ENCODE measurements around the gene ADRA1B.
A peak's percentile ranks its signal among the peaks of the same experiment; 100 is the strongest.

The ADRA1B gene

GRCh38 chr5:159972538-159973362 lies 56.5 kb downstream of the ADRA1B start:
- TF ChIP-seq TCF12 (IDR thresholded peaks at IDR 0.05; ENCODE audit: low read depth) (no peak), REST (IDR thresholded peaks at IDR 0.05; ENCODE audit: low read depth) (no peak), TEAD4 (IDR thresholded peaks at IDR 0.05) (no peak), FOXM1 (IDR thresholded peaks at IDR 0.05; ENCODE audit: borderline replicate concordance, low read depth) (no peak), RAD21 (IDR thresholded peaks at IDR 0.05; ENCODE audit: low read depth) (no peak), EGR1 (IDR thresholded peaks at IDR 0.05) (no peak), EP300 (IDR thresholded peaks at IDR 0.05; ENCODE audit: borderline replicate concordance) (no peak)

GRCh38 chr5:159975462-159976019 lies 59.3 kb downstream of the ADRA1B start:
- TF ChIP-seq TEAD4 (IDR thresholded peaks at IDR 0.05) (peak; percentile 48; the same call in 1 of the 2 replicates), FOXM1 (IDR thresholded peaks at IDR 0.05; ENCODE audit: borderline replicate concordance, low read depth) (peak; percentile 37; the same call in 1 of the 2 replicates), RAD21 (IDR thresholded peaks at IDR 0.05; ENCODE audit: low read depth) (peak; percentile 23), TCF12 (IDR thresholded peaks at IDR 0.05; ENCODE audit: low read depth) (0 out of 2 replicates have a peak, but pooled peaks have one; percentile 69), CREB1 (IDR thresholded peaks at IDR 0.05; ENCODE audit: low read depth) (no peak), MAX (IDR thresholded peaks at IDR 0.05) (no peak; the same call in 1 of the 2 replicates), TAF1 (IDR thresholded peaks at IDR 0.05; ENCODE audit: low read depth) (no peak), EP300 (IDR thresholded peaks at IDR 0.05; ENCODE audit: borderline replicate concordance) (peak; percentile 67; the same call in 1 of the 2 replicates)

- no peak for TF ChIP-seq CREB1 (IDR thresholded peaks at IDR 0.05; ENCODE audit: low read depth)
- no peak for TF ChIP-seq MAX (IDR thresholded peaks at IDR 0.05)
- TF ChIP-seq RAD21 (IDR thresholded peaks at IDR 0.05; ENCODE audit: low read depth): no peak
- no peak for TF ChIP-seq YY1 (IDR thresholded peaks at IDR 0.05; ENCODE audit: low read depth)
- no peak for TF ChIP-seq CEBPB (IDR thresholded peaks at IDR 0.05)
- no peak for TF ChIP-seq USF1 (IDR thresholded peaks at IDR 0.05)
- no peak for TF ChIP-seq REST (IDR thresholded peaks at IDR 0.05; ENCODE audit: low read depth)
- TF ChIP-seq FOXM1 (IDR thresholded peaks at IDR 0.05; ENCODE audit: borderline replicate concordance, low read depth): no peak
- no peak for TF ChIP-seq NFIC (IDR thresholded peaks at IDR 0.05)
- no peak for TF ChIP-seq EGR1 (IDR thresholded peaks at IDR 0.05)
- TF ChIP-seq EP300 (IDR thresholded peaks at IDR 0.05; ENCODE audit: borderline replicate concordance): no peak
- TF ChIP-seq TEAD4 (IDR thresholded peaks at IDR 0.05): no peak
- TF ChIP-seq ZBTB7A (IDR thresholded peaks at IDR 0.05; ENCODE audit: low read depth): no peak
- TF ChIP-seq TCF12 (IDR thresholded peaks at IDR 0.05; ENCODE audit: low read depth): no peak
Measured at GRCh38 chr5:159976921-159977320, 60.6 kb downstream of the ADRA1B start.

- TF ChIP-seq CREB1 (IDR thresholded peaks at IDR 0.05; ENCODE audit: low read depth): no peak
- no peak for TF ChIP-seq USF1 (IDR thresholded peaks at IDR 0.05)
- no peak for TF ChIP-seq MAX (IDR thresholded peaks at IDR 0.05)
- TF ChIP-seq YY1 (IDR thresholded peaks at IDR 0.05; ENCODE audit: low read depth): no peak
- no peak for TF ChIP-seq EGR1 (IDR thresholded peaks at IDR 0.05)
- TF ChIP-seq RAD21 (IDR thresholded peaks at IDR 0.05; ENCODE audit: low read depth): no peak
- no peak for TF ChIP-seq TEAD4 (IDR thresholded peaks at IDR 0.05)
- no peak for TF ChIP-seq REST (IDR thresholded peaks at IDR 0.05; ENCODE audit: low read depth)
- no peak for TF ChIP-seq TAF1 (IDR thresholded peaks at IDR 0.05; ENCODE audit: low read depth)
- no peak for TF ChIP-seq TCF12 (IDR thresholded peaks at IDR 0.05; ENCODE audit: low read depth)
- TF ChIP-seq CEBPB (IDR thresholded peaks at IDR 0.05): no peak
Measured at GRCh38 chr5:159978358-159978757, 62.1 kb downstream of the ADRA1B start.
